Esophagus squamous epithelium (tissue), 5 donors: Measurements from ENCODE around the gene PYURF. TPM values are rescaled to one million over a fixed set of nuclear protein-coding genes. Genes with fewer than 3 reads are reported as not detected.

Experiments
- DNase-seq: peaks from one replicate; lab custom pipeline; 2025; lab: John Stamatoyannopoulos, UW
- H3K27ac ChIP-seq, 4 donors: fragments of 200-600 bp; sonication (generic); one replicate each; pipeline ENCODE4 v1.5.1; 2016 to 2019; ENCODE audit warnings: mild to moderate bottlenecking in 1 of 4
- H3K27me3 ChIP-seq, 4 donors: fragments of 200-600 bp; sonication (generic); 1 replicate in 3 of 4; 2 replicates in 1 of 4; pipeline versions ENCODE4 v1.5.1 to v1.6.0; 2017 to 2021; ENCODE audit warnings: antibody characterized with exemption in 1 of 4
- H3K36me3 ChIP-seq, 3 donors: fragments of 200-600 bp; sonication (generic); one replicate each; pipeline ENCODE4 v1.5.1; 2016 to 2019
- H3K4me1 ChIP-seq, 3 donors: fragments of 200-600 bp; sonication (generic); one replicate each; pipeline ENCODE4 v1.5.1; 2017 to 2019
- H3K4me3 ChIP-seq, 4 donors: fragments of 200-600 bp; sonication (generic); 1 replicate in 3 of 4; 2 replicates in 1 of 4; pipeline ENCODE4 v1.5.1; 2016 to 2019; ENCODE audit warnings: mild to moderate bottlenecking in 2 of 4, moderate library complexity in 1 of 4
- H3K9me3 ChIP-seq, 3 donors: fragments of 200-600 bp; sonication (generic); one replicate each; pipeline ENCODE4 v1.5.1; 2016 to 2019
- POLR2A ChIP-seq, 4 donors: fragments of 450-650 bp; IDR thresholded peaks; one replicate each; pipeline ENCODE4 v1.6.1; 2017; ENCODE audit warnings: antibody characterized with exemption in 4 of 4, mild to moderate bottlenecking in 4 of 4, moderate library complexity in 3 of 4
- WGBS, 2 donors: methylation state at CpG; one replicate each; pipeline ENCODE4 v1.1.5; 2018; 5-methylcytosine and 5-hydroxymethylcytosine counted together
- intact Hi-C: fragments of 100-400 bp; cut with DNase I; formaldehyde crosslinking; loops from one replicate; pipeline ENCODE4 v1.15.0; 2022
- total RNA-seq, 4 donors: library from RNA; depleted of rRNA; stranded (reverse); fragments of >200 nt; gene quantifications; one replicate each; pipeline ENCODE4 v1.1.0, GENCODE V29; 2016
- TF ChIP-seq, protein P1 (sequence below), 6 experiments: fragments of 450-650 bp in 4 of 6; fragments of 200-600 bp in 2 of 6; sonication (generic) in 2 of 6; IDR thresholded peaks; one replicate each; pipeline ENCODE4 v1.5.1; 2016 to 2019; ENCODE audit warnings: antibody characterized with exemption in 6 of 6, mild to moderate bottlenecking in 4 of 6, moderate library complexity in 4 of 6
- donor health status: DM: yes; HTN: yes; CAD: no.

The PYURF gene
- total RNA-seq, 4 donors from 2014 or later: 59.0 to 86.8 (median 73.1) TPM

DNA sequence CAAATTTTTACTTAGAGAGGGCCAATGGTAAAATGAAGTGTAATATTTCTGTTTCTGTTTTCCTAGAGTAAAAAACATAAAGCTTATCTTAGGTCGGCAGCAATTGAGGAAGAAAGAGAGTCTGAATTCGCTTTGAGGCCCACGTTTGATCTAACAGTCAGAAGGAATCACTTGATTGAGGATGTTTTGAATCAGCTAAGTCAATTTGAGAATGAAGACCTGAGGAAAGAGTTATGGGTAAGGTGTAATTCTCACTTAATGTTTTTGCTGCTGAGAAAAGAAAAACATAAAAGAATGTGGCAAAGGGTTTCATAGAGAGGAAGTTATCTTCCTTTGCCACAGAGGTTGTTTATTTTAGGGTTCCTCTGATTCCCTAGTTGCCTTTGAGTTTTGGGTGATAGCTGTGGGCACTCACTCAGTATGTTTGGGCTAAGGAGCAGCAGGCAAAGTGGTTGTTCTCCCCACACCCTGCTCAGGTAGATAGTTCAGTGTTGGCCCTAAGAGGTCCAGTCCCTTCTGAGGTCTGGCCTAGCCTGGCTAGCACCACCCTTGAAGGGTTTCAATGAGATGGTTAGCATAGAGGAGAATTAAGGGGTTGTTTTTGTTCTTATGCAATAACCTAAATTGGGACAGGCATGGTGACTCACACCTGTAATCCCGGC, 34.3 kb downstream of the PYURF start:
- Histone ChIP-seq H3K9me3 (no peaks in the 10 kb centered on the region), H3K4me3 (no peak overlapping the region), H3K4me1 (no peaks in the 10 kb centered on the region), H3K36me3 (peaks cover 0 to 32% (median 0%) of the 10 kb centered on the region in 3 donors), H3K27me3 (no peaks in the 10 kb centered on the region), H3K27ac (no peak overlapping the region)
- WGBS, 2 donors: 56 to 62% methylated on average over 4 of the region's 4 CpGs
- no peak for DNase-seq
- intact Hi-C loops: no loop called here
- TF ChIP-seq POLR2A (IDR thresholded peaks at IDR 0.05): no peak
- TF ChIP-seq, protein P1, sequence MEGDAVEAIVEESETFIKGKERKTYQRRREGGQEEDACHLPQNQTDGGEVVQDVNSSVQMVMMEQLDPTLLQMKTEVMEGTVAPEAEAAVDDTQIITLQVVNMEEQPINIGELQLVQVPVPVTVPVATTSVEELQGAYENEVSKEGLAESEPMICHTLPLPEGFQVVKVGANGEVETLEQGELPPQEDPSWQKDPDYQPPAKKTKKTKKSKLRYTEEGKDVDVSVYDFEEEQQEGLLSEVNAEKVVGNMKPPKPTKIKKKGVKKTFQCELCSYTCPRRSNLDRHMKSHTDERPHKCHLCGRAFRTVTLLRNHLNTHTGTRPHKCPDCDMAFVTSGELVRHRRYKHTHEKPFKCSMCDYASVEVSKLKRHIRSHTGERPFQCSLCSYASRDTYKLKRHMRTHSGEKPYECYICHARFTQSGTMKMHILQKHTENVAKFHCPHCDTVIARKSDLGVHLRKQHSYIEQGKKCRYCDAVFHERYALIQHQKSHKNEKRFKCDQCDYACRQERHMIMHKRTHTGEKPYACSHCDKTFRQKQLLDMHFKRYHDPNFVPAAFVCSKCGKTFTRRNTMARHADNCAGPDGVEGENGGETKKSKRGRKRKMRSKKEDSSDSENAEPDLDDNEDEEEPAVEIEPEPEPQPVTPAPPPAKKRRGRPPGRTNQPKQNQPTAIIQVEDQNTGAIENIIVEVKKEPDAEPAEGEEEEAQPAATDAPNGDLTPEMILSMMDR (IDR thresholded peaks at IDR 0.05): no peak

DNA sequence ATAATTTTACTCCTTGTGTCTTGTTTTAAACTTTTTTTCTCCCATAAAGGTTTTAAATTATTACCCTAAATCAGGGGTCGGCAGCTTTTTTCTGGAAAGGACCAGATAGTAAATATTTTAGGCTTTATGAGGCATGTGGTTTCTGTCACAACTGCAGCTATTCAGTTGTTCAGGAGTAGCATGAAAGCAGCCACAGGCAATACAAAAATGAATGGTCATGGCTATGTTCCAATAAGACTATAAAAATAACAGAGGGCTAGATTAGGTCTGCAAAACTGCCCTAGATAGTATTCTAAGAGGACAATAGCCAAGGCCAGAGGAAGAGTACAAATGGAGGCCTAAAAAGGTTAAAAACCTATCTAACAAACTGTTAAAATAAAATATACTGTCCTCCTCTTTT, 42.0 kb downstream of the PYURF start:
- peaks cover 0 to 10% (median 0%) of the 10 kb centered on the region in 3 donors for H3K36me3 ChIP-seq
- TF ChIP-seq, protein P1 (IDR thresholded peaks at IDR 0.05): no peak
- TF ChIP-seq POLR2A (IDR thresholded peaks at IDR 0.05): no peak
- intact Hi-C loops: no loop called here
- no peak for DNase-seq
- no peaks in the 10 kb centered on the region for H3K9me3 ChIP-seq
- 16 to 31% methylated on average over 1 of the region's 1 CpG for WGBS, 2 donors
- no peaks in the 10 kb centered on the region for H3K4me1 ChIP-seq
- no peak overlapping the region for H3K4me3 ChIP-seq
- H3K27me3 ChIP-seq: no peaks in the 10 kb centered on the region
- H3K27ac ChIP-seq: no peak overlapping the region

DNA sequence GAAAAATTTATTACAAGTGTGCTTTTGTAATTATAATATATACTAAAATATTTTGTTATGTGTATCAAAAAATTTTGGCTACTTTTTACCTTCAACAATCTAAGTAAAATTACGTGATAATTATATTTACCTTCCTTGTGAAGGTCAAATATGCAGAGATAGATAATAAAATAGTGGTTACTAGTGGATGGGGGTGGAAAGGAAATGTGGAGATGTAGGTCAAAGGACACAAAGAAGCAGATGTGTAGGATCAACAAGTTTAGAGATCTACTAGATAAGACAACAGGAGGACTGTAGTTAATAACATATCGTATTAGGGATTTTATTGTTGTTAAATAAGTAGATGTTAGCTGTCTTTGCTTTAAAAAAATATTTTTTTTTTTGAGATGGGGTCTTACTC, 45.3 kb downstream of the PYURF start:
- TF ChIP-seq, protein P1 (IDR thresholded peaks at IDR 0.05): no peak
- no peak for TF ChIP-seq POLR2A (IDR thresholded peaks at IDR 0.05)
- Histone ChIP-seq H3K27me3 (no peaks in the 10 kb centered on the region), H3K27ac (no peak overlapping the region), H3K36me3 (peaks cover 0 to 15% (median 0%) of the 10 kb centered on the region in 3 donors), H3K9me3 (no peaks in the 10 kb centered on the region), H3K4me1 (no peaks in the 10 kb centered on the region), H3K4me3 (no peak overlapping the region)
- WGBS, 2 donors: 92 to 94% methylated on average over 2 of the region's 2 CpGs
- DNase-seq: no peak
- intact Hi-C loops: no loop called here

DNA sequence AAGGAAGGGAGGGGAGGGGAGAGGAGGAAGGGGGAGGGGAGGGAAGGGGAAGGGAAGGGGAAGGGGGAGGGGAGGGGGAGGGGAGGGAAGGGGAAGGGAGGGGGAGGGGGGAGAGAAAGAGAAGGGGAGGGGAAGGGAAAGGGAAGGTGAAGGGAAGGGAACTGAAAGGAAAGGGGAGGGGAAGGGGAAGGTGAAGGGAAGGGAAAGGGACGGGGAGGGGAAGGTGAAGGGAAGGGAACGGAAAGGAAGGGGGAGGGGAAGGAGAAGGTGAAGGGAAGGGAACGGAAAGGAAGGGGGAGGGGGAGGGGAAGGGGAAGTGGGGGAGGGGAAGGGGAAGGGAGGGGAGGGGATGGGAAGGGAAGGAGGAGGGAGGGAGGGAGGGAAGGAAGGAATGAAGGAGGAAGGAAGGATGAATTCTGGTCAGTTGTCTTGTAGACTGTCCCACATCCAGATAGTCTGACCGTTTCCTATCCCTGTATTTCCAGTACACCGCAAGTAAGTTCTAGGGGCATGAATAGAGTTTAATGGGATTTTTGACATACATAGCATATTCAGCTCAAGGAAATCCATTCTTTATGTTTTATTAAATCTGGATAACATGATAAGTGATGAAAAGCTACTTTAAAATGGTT, 46.2 kb downstream of the PYURF start:
- DNase-seq: no peak
- intact Hi-C loops: no loop called here
- no peak for TF ChIP-seq POLR2A (IDR thresholded peaks at IDR 0.05)
- TF ChIP-seq, protein P1 (IDR thresholded peaks at IDR 0.05): no peak
- 69 to 78% methylated on average over 3 to 4 of the region's 5 CpGs for WGBS, 2 donors
- peaks cover 0 to 16% (median 6%) of the 10 kb centered on the region in 3 donors for H3K36me3 ChIP-seq
- no peaks in the 10 kb centered on the region for H3K9me3 ChIP-seq
- no peak overlapping the region for H3K4me3 ChIP-seq
- H3K27me3 ChIP-seq: no peaks in the 10 kb centered on the region
- no peak overlapping the region for H3K27ac ChIP-seq
- no peaks in the 10 kb centered on the region for H3K4me1 ChIP-seq

Other genes starting within 250 kb of the PYURF start
- 10 to 100 TPM in 3 of 4 donors, 1 to 10 TPM in 1; 4.4 to 34.0 (median 11.7) TPM for gene PPM1K, start 239.2 kb downstream of the PYURF start, total RNA-seq
- 10 to 100 TPM; 20.7 to 41.1 (median 28.7) TPM for gene HERC6, start 144.9 kb downstream of the PYURF start, total RNA-seq
- 1 to 10 TPM in 2 of 4 donors, under 1 TPM in 2; 0.08 to 4.2 (median 1.7) TPM for gene HERC5, start 66.7 kb downstream of the PYURF start, total RNA-seq
- gene HERC3, start 68.7 kb upstream of the PYURF start, total RNA-seq: 10 to 100 TPM; 19.1 to 41.1 (median 30.8) TPM
- gene NAP1L5, start 174.1 kb upstream of the PYURF start, total RNA-seq: 1 to 10 TPM in 3 of 4 donors, under 1 TPM in 1; 0.42 to 3.1 (median 1.8) TPM